ENCODE results near the gene XAGE2. TPM values are rescaled to one million over a fixed set of nuclear protein-coding genes. Genes with fewer than 3 reads are reported as not detected.

The XAGE2 gene
- total and polyA plus RNA-seq, 2 of the 8 experiments (the other 6 are each of a cell fraction or from before 2014, with no cell fraction given), result not detected

- Histone ChIP-seq H3K27me3 (replicated peaks in 1 of 4; ENCODE audit: control insufficient read depth in 3 of 4, extremely low read depth in 1 of 4, insufficient read depth in 3 of 4, low read length in 3 of 4) (no peaks in the 10 kb centered on the region), H3K14ac (ENCODE audit: insufficient read length) (no peak overlapping the region)
Measured at GRCh38 chrX:52416816-52417215, 48.0 kb downstream of the XAGE2 start.

More at GRCh38 chrX:52416816-52417215, 48.0 kb downstream of the XAGE2 start:
- no peak overlapping the region for H4K8ac ChIP-seq (ENCODE audit: extremely low read depth, insufficient read depth, low read length)
- no peak overlapping the region for H2BK5ac ChIP-seq (ENCODE audit: low read depth, low read length)
- H2BK12ac ChIP-seq (ENCODE audit: low read depth, low read length), result no peak overlapping the region
- no peak overlapping the region for H2BK15ac ChIP-seq (ENCODE audit: low read length)
- POLR2A ChIA-PET (ENCODE audit: partially characterized antibody), result no interaction called here
- H2AFZ ChIP-seq (ENCODE audit: low read length), result no peak overlapping the region
- no peak overlapping the region for H2BK20ac ChIP-seq (ENCODE audit: low read length)
- WGBS, 2 experiments (ENCODE audit: extremely low coverage in 1 of 2, insufficient coverage in 1 of 2, insufficient read length in 1 of 2, insufficient replicate concordance in 2 of 2, low coverage in 1 of 2, low lambda C conversion rate in 2 of 2, missing lambda C conversion rate in 1 of 2), result 79% methylated on average over 3 of the region's 3 CpGs; no CpG with 5 or more reads in 1 of the 2 experiments
- no peak overlapping the region for H3K56ac ChIP-seq (replicated peaks; ENCODE audit: insufficient read length, low read depth, low read length)
- H3K23me2 ChIP-seq (ENCODE audit: low read depth, low read length), result no peaks in the 10 kb centered on the region
- H3K4me2 ChIP-seq (ENCODE audit: insufficient read depth in 1 of 2, low read depth in 2 of 2, low read length in 2 of 2), result no peak overlapping the region
- no peaks in the 10 kb centered on the region for H4K20me1 ChIP-seq (replicated peaks in 1 of 2; ENCODE audit: control insufficient read depth in 1 of 2, insufficient read depth in 2 of 2, low read length in 2 of 2)
- DNase-seq (ENCODE audit: low read depth in 1 of 2, low spot score in 2 of 2), result no peak
- CTCF ChIA-PET (ENCODE audit: partially characterized antibody), result no interaction called here
- no peak overlapping the region for H4K5ac ChIP-seq (ENCODE audit: insufficient read length, low read depth, low read length)
- no peak overlapping the region for H2BK120ac ChIP-seq (replicated peaks; ENCODE audit: low read depth, low read length)
- H3K4me3 ChIP-seq (ENCODE audit: extremely low read depth in 1 of 4, insufficient read depth in 2 of 4, low read depth in 3 of 4, low read length in 4 of 4), result no peak overlapping the region
- no peak overlapping the region for H3K4ac ChIP-seq (replicated peaks; ENCODE audit: insufficient read length, low read depth, low read length)
- no peak overlapping the region for H2AK5ac ChIP-seq (ENCODE audit: low read depth, low read length)
- H3K27ac ChIP-seq (ENCODE audit: low read depth, low read length), result no peak overlapping the region
- no peak for FAIRE-seq
- no peak overlapping the region for H4K91ac ChIP-seq (replicated peaks; ENCODE audit: insufficient read length, low read length)
- no peaks in the 10 kb centered on the region for H3K36me3 ChIP-seq (ENCODE audit: control insufficient read depth in 2 of 4, insufficient read depth in 4 of 4, low read length in 3 of 4)
- H3K79me2 ChIP-seq (ENCODE audit: control insufficient read depth in 1 of 2, insufficient read depth in 2 of 2, low read length in 2 of 2), result no peaks in the 10 kb centered on the region
- no peak overlapping the region for H3K9ac ChIP-seq (replicated peaks in 1 of 4; ENCODE audit: extremely low read depth in 1 of 4, low read depth in 3 of 4, low read length in 3 of 4)
- no peak overlapping the region for H3K23ac ChIP-seq (ENCODE audit: insufficient read length)
- H3K79me1 ChIP-seq (ENCODE audit: low read depth, low read length), result no peaks in the 10 kb centered on the region
- no peak overlapping the region for H3K18ac ChIP-seq (ENCODE audit: extremely low read depth, low read length)
- H3K9me3 ChIP-seq (ENCODE audit: insufficient read depth in 2 of 2, low read depth in 1 of 2, low read length in 1 of 2), result no peaks in the 10 kb centered on the region
- no peaks in the 10 kb centered on the region for H3K4me1 ChIP-seq (replicated peaks in 1 of 4; ENCODE audit: control insufficient read depth in 3 of 4, insufficient read depth in 4 of 4, low read length in 3 of 4)
- TF ChIP-seq SP2 (IDR thresholded peaks at IDR 0.05; ENCODE audit: low read length) (no peak), USF2 (IDR thresholded peaks at IDR 0.05; ENCODE audit: low read length) (no peak), RFX5 (IDR thresholded peaks at IDR 0.05; ENCODE audit: borderline replicate concordance, low read depth, low read length) (no peak), POLR2A (IDR thresholded peaks at IDR 0.05; ENCODE audit: control extremely low read depth in 1 of 2, low read depth in 2 of 2, low read length in 2 of 2) (no peak), EGR1 (IDR thresholded peaks at IDR 0.05; ENCODE audit: borderline replicate concordance, low read depth, low read length) (no peak), RNF2 (IDR thresholded peaks at IDR 0.05; ENCODE audit: borderline replicate concordance, low read depth, low read length, missing control alignments, poor library complexity, severe bottlenecking) (no peak), JUN (IDR thresholded peaks at IDR 0.05; ENCODE audit: low read depth, low read length) (no peak), CHD1 (IDR thresholded peaks at IDR 0.05; ENCODE audit: low read depth, low read length) (no peak), CREB1 (IDR thresholded peaks at IDR 0.05) (no peak), BRCA1 (IDR thresholded peaks at IDR 0.05; ENCODE audit: low read depth, low read length) (no peak)

Measured in H1 (cell line).